Trophoblast cell (in vitro differentiated cells and primary cell): ENCODE data around the gene FOXQ1.

Source experiments
- DNase-seq, 2 donors: peaks; one replicate each; pipeline ENCODE4 v3.0.0-alpha.2; 2016
- H2AFZ ChIP-seq: 2 replicates; pipeline ENCODE4 v1.6.1; 2013; ENCODE audit warnings: low read length, moderate library complexity, mild to moderate bottlenecking; ENCODE audit not compliant: insufficient read depth, poor library complexity
- H2AK5ac ChIP-seq: 2 replicates; pipeline ENCODE4 v1.6.1; 2013; ENCODE audit warnings: mild to moderate bottlenecking, low read length
- H2BK120ac ChIP-seq: 2 replicates; pipeline ENCODE4 v1.6.1; 2013; ENCODE audit warnings: low read length, mild to moderate bottlenecking, moderate library complexity; ENCODE audit not compliant: insufficient read depth, poor library complexity
- H2BK12ac ChIP-seq: 2 replicates; pipeline ENCODE4 v1.6.1; 2013; ENCODE audit warnings: mild to moderate bottlenecking, low read length, moderate library complexity
- H2BK5ac ChIP-seq: 2 replicates; pipeline ENCODE4 v1.6.1; 2013; ENCODE audit warnings: low read length, low read depth, moderate library complexity, mild to moderate bottlenecking; ENCODE audit not compliant: poor library complexity
- H3K14ac ChIP-seq: 2 replicates; pipeline ENCODE4 v1.6.1; 2013; ENCODE audit warnings: mild to moderate bottlenecking, low read length
- H3K18ac ChIP-seq: 2 replicates; pipeline ENCODE4 v1.6.1; 2013; ENCODE audit warnings: mild to moderate bottlenecking, low read length
- H3K23ac ChIP-seq: 2 replicates; pipeline ENCODE4 v1.6.1; 2013; ENCODE audit warnings: low read length
- H3K27ac ChIP-seq: 2 replicates; pipeline ENCODE4 v1.5.1; 2013; ENCODE audit warnings: low read depth, mild to moderate bottlenecking, inconsistent platforms, low read length, moderate library complexity
- H3K27me3 ChIP-seq: 2 replicates; pipeline ENCODE4 v1.6.1; 2013; ENCODE audit warnings: inconsistent platforms, mild to moderate bottlenecking, low read length, moderate library complexity; ENCODE audit not compliant: insufficient read depth
- H3K36me3 ChIP-seq, 2 experiments: 1 replicate in 1 of 2; 2 replicates in 1 of 2; pipeline ENCODE4 v1.6.1; 2013; ENCODE audit warnings: low read length in 2 of 2, mild to moderate bottlenecking in 2 of 2, moderate library complexity in 1 of 2; ENCODE audit not compliant: insufficient read depth in 2 of 2, control insufficient read depth in 1 of 2
- H3K4ac ChIP-seq: 2 replicates; pipeline ENCODE4 v1.6.1; 2013; ENCODE audit warnings: low read depth, mild to moderate bottlenecking, low read length, moderate library complexity
- H3K4me1 ChIP-seq, 2 experiments: 1 replicate in 1 of 2; 2 replicates in 1 of 2; pipeline ENCODE4 v1.6.1; 2013; ENCODE audit warnings: low read length in 2 of 2, mild to moderate bottlenecking in 2 of 2, moderate library complexity in 1 of 2; ENCODE audit not compliant: insufficient read depth in 2 of 2, control insufficient read depth in 1 of 2
- H3K4me2 ChIP-seq: 2 replicates; pipeline ENCODE4 v1.6.1; 2013; ENCODE audit warnings: inconsistent platforms, mild to moderate bottlenecking, low read length, moderate library complexity
- H3K4me3 ChIP-seq: 2 replicates; pipeline ENCODE4 v1.5.1; 2013; ENCODE audit warnings: mild to moderate bottlenecking, low read depth, low read length, inconsistent platforms
- H3K79me1 ChIP-seq: one replicate; pipeline ENCODE4 v1.6.1; 2013; ENCODE audit warnings: low read length
- H3K79me2 ChIP-seq: 2 replicates; pipeline ENCODE4 v1.6.1; 2013; ENCODE audit warnings: low read length, mild to moderate bottlenecking; ENCODE audit not compliant: control insufficient read depth, insufficient read depth, poor library complexity
- H3K9ac ChIP-seq: 2 replicates; pipeline ENCODE4 v1.6.1; 2013; ENCODE audit warnings: mild to moderate bottlenecking, low read length
- H3K9me3 ChIP-seq: 2 replicates; pipeline ENCODE4 v1.6.1; 2013; ENCODE audit warnings: low read depth, mild to moderate bottlenecking, control low read depth, inconsistent platforms, low read length; ENCODE audit not compliant: insufficient read depth
- H4K12ac ChIP-seq: 2 replicates; pipeline ENCODE4 v1.6.1; 2013; ENCODE audit warnings: low read depth, mild to moderate bottlenecking, low read length, moderate library complexity
- H4K8ac ChIP-seq: 2 replicates; pipeline ENCODE4 v1.6.1; 2013; ENCODE audit warnings: low read depth, mild to moderate bottlenecking, low read length, moderate library complexity
- H4K91ac ChIP-seq: one replicate; pipeline ENCODE4 v1.6.1; 2013; ENCODE audit warnings: low read depth, mild to moderate bottlenecking, low read length, moderate library complexity
- WGBS: extraction: QIAGEN DNeasy Blood & Tissue Kit; methylation state at CpG from one replicate; pipeline ENCODE4 v1.1.7; 2013; ENCODE audit warnings: missing lambda C conversion rate; ENCODE audit not compliant: insufficient read length, insufficient coverage; ENCODE audit errors: extremely low coverage; 5-methylcytosine and 5-hydroxymethylcytosine counted together

The FOXQ1 gene

DNA sequence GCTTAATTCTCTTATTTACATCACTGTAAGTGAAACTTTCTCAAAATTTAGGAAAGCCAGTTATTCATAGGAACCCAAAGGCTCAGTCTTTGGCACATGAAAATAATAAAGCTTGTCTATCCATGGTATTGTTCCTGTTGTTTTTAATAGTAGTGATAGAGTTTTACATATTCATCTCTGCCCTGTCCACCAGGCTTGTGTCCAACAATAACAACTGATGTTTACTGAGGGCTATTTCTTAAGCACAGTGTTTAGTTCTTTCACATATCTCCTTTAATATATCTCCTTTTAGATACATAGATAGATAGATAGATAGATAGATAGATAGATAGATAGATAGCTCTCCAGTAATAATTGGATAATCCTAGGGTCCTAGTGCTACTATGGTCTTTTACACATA is 34.2 kb downstream of the FOXQ1 start:
- no peak overlapping the region for H4K8ac ChIP-seq
- no peaks in the 10 kb centered on the region for H3K36me3 ChIP-seq
- H3K4ac ChIP-seq: no peak overlapping the region
- H3K27ac ChIP-seq: no peak overlapping the region
- H4K91ac ChIP-seq: no peak overlapping the region
- no peak overlapping the region for H3K14ac ChIP-seq
- no peak overlapping the region for H2BK5ac ChIP-seq
- no peaks in the 10 kb centered on the region for H3K27me3 ChIP-seq
- H4K12ac ChIP-seq: no peak overlapping the region
- no peak overlapping the region for H2BK120ac ChIP-seq
- H3K4me3 ChIP-seq: no peak overlapping the region
- H3K9me3 ChIP-seq: peaks cover 2% of the 10 kb centered on the region
- DNase-seq: no peak
- no peak overlapping the region for H3K9ac ChIP-seq
- H3K79me1 ChIP-seq: no peaks in the 10 kb centered on the region
- H2AFZ ChIP-seq: no peak overlapping the region
- no peak overlapping the region for H3K18ac ChIP-seq
- H2BK12ac ChIP-seq: no peak overlapping the region
- H3K79me2 ChIP-seq: no peaks in the 10 kb centered on the region
- H3K23ac ChIP-seq: no peak overlapping the region
- H2AK5ac ChIP-seq: no peak overlapping the region
- H3K4me2 ChIP-seq: no peak overlapping the region
- no peaks in the 10 kb centered on the region for H3K4me1 ChIP-seq

DNA sequence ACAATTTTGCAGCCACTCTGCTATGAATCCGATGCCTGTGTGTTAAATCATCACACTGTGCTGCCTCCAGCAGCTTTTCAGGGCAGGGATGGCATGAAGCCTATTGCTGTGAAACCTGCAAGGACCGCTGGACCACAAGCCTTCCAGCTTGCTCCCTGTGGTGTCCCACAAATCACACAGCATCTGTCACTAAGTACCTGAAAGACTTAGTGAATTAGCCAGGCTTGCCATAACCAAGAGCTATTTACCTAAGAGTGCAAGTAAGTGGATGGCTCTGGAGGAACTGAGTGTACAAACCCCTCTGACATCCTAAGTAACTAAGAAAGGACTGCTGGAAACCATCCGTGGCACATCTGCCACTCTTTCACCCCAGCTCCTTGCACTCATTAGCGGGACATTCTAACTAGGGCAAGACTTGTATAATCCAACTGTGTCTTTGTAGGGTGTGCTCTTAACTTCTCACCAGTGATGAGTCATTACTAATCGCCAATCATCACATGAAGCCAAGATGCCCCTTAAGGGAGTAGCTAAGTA is 34.7 kb downstream of the FOXQ1 start:
- Histone ChIP-seq H3K4ac (no peak overlapping the region), H4K12ac (no peak overlapping the region), H2AK5ac (no peak overlapping the region), H3K9me3 (peaks cover 2% of the 10 kb centered on the region), H4K91ac (no peak overlapping the region), H2BK12ac (no peak overlapping the region), H3K23ac (no peak overlapping the region), H3K4me1 (no peaks in the 10 kb centered on the region), H3K18ac (no peak overlapping the region), H3K27ac (no peak overlapping the region), H3K9ac (no peak overlapping the region), H3K4me2 (no peak overlapping the region), H3K79me2 (no peaks in the 10 kb centered on the region), H2AFZ (no peak overlapping the region), H2BK120ac (no peak overlapping the region), H2BK5ac (no peak overlapping the region), H3K14ac (no peak overlapping the region), H3K27me3 (no peaks in the 10 kb centered on the region), H3K36me3 (no peaks in the 10 kb centered on the region), H4K8ac (no peak overlapping the region), H3K79me1 (no peaks in the 10 kb centered on the region), H3K4me3 (no peak overlapping the region)
- no peak for DNase-seq
- WGBS: no CpG with 5 or more reads among the region's 5 CpGs

DNA sequence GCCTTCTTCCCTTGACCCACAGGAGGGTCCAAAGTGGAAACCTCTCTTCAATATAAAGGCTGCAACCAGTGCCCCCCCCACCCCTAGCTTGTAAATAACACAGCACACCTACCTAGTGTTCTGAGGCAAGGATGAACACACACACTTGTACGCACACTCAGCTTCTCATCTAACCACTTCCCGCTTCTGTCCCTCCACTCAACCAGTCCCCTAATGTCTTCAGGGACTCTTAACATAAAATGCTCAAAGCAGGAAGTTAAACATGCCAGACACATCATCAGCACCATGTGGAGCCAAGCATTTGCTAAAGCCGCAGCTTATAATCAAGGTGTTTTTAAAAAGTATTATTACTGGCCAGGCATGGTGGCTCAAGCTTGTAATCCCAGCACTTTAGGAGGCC is 35.3 kb downstream of the FOXQ1 start:
- Histone ChIP-seq H4K91ac (no peak overlapping the region), H2BK12ac (no peak overlapping the region), H3K4me1 (no peaks in the 10 kb centered on the region), H3K4ac (no peak overlapping the region), H3K4me3 (no peak overlapping the region), H3K36me3 (no peaks in the 10 kb centered on the region), H2AFZ (no peak overlapping the region), H3K4me2 (no peak overlapping the region), H3K23ac (no peak overlapping the region), H3K18ac (no peak overlapping the region), H3K27ac (no peak overlapping the region), H3K27me3 (no peaks in the 10 kb centered on the region), H3K79me2 (no peaks in the 10 kb centered on the region), H3K9me3 (peaks cover 2% of the 10 kb centered on the region), H2BK120ac (no peak overlapping the region), H3K9ac (no peak overlapping the region), H3K79me1 (no peaks in the 10 kb centered on the region), H4K12ac (no peak overlapping the region), H2AK5ac (no peak overlapping the region), H4K8ac (no peak overlapping the region), H3K14ac (no peak overlapping the region), H2BK5ac (no peak overlapping the region)
- WGBS: no CpG with 5 or more reads among the region's 3 CpGs
- no peak for DNase-seq

DNA sequence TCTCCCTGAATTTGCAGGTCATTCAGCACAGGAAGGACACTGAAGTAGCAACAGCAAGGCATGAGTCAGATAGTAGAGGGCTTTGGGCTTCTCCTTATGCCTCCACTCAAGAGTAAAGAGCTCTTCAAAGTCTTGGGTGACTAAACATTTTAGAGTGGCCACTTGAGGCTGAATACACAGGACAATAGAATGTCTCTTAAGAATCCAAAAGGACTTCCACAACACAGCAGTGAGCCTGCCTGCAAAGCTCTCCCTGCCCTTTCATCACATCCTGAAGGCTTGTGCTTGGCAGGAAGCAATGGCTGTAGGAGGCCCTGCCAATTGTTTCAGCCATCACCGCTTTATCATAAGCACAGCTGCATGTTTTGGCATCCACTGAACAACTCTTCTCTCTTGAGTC is 36.8 kb downstream of the FOXQ1 start:
- Histone ChIP-seq H3K14ac (no peak overlapping the region), H3K9me3 (peaks cover 2% of the 10 kb centered on the region), H4K8ac (no peak overlapping the region), H4K12ac (no peak overlapping the region), H3K27me3 (no peaks in the 10 kb centered on the region), H2BK12ac (no peak overlapping the region), H3K9ac (no peak overlapping the region), H3K23ac (no peak overlapping the region), H3K79me2 (no peaks in the 10 kb centered on the region), H2AFZ (no peak overlapping the region), H2AK5ac (no peak overlapping the region), H3K18ac (no peak overlapping the region), H3K4me2 (no peak overlapping the region), H3K27ac (no peak overlapping the region), H2BK5ac (no peak overlapping the region), H3K4me3 (no peak overlapping the region), H3K36me3 (no peaks in the 10 kb centered on the region), H3K4ac (no peak overlapping the region), H4K91ac (no peak overlapping the region), H3K4me1 (no peaks in the 10 kb centered on the region), H3K79me1 (no peaks in the 10 kb centered on the region), H2BK120ac (no peak overlapping the region)
- no peak for DNase-seq
- no CpG with 5 or more reads among the region's 1 CpG for WGBS
